Endothelial cell of umbilical vein (primary cell): Measurements from ENCODE around the gene BLOC1S6. TPM values are rescaled to one million over a fixed set of nuclear protein-coding genes. Genes with fewer than 3 reads are reported as not detected.

Experiments used
- BruUV-seq: library from RNA; stranded (reverse); fragments of 400-500 nt; replicated peaks from 2 replicates; lab custom pipeline; 2021; lab: Mats Ljungman, UMichigan
- CTCF ChIA-PET: fragments of 300-600, 350-600 bp; sonication (Branson Sonifier 250); formaldehyde crosslinking; loops from one replicate; lab custom pipeline; 2021; ENCODE audit warnings: antibody characterized with exemption, inconsistent platforms; lab: Charles Lee
- POLR2A ChIA-PET: fragments of 300-600, 350-600 bp; sonication (Branson Sonifier 250); formaldehyde crosslinking; loops from one replicate; lab custom pipeline; 2021; ENCODE audit warnings: antibody characterized with exemption, inconsistent platforms; lab: Charles Lee
- DNase-seq: peaks from one replicate; pipeline ENCODE4 v3.0.0-alpha.2; 2011; ENCODE audit warnings: low read depth, low spot score
- FAIRE-seq: peaks from 2 replicates; lab custom pipeline; 2011; peaks lifted over from hg19 to GRCh38; lab: Jason Lieb, UNC
- H2AFZ ChIP-seq: 2 replicates; pipeline ENCODE4 v1.6.0; 2012; ENCODE audit warnings: low read depth, low read length, control low read depth, inconsistent platforms
- H3K27ac ChIP-seq: 2 replicates; pipeline ENCODE4 v1.5.1; 2011; ENCODE audit warnings: low read depth, mild to moderate bottlenecking, control low read depth, low read length, moderate library complexity; ENCODE audit not compliant: insufficient read depth
- H3K27me3 ChIP-seq, 2 experiments: 2 replicates each; pipeline versions ENCODE4 v1.6.0 to v1.6.1; 2011; ENCODE audit warnings: low read length in 2 of 2, mixed read lengths in 1 of 2; ENCODE audit not compliant: control insufficient read depth in 2 of 2, insufficient read depth in 2 of 2
- H3K36me3 ChIP-seq, 2 experiments: 2 replicates in 1 of 2; 3 replicates in 1 of 2; pipeline ENCODE4 v1.5.1; 2011; ENCODE audit warnings: low read length in 2 of 2, mild to moderate bottlenecking in 1 of 2, moderate library complexity in 1 of 2; ENCODE audit not compliant: control insufficient read depth in 2 of 2, insufficient read depth in 2 of 2; ENCODE audit errors: extremely low read depth in 1 of 2
- H3K4me1 ChIP-seq: 3 replicates; pipeline ENCODE4 v1.5.1; 2011; ENCODE audit warnings: mild to moderate bottlenecking, low read length; ENCODE audit not compliant: control insufficient read depth, insufficient read depth; ENCODE audit errors: extremely low read depth
- H3K4me2 ChIP-seq: 2 replicates; pipeline ENCODE4 v1.6.1; 2011; ENCODE audit warnings: low read length, control low read depth, mixed read lengths; ENCODE audit not compliant: insufficient read depth
- H3K4me3 ChIP-seq, 3 experiments: fragments of 200-600 bp in 1 of 3; sonication (generic), shearing (Covaris generic) in 1 of 3; replicated peaks in 1 of 3; 2 replicates each; pipeline ENCODE4 v1.5.1; 2011 to 2016; ENCODE audit warnings: control low read depth in 3 of 3, low read length in 3 of 3, mild to moderate bottlenecking in 2 of 3, inconsistent platforms in 1 of 3, low read depth in 1 of 3, moderate library complexity in 1 of 3; ENCODE audit not compliant: insufficient read depth in 1 of 3
- H3K79me2 ChIP-seq: 2 replicates; pipeline ENCODE4 v1.6.0; 2012; ENCODE audit warnings: low read length, inconsistent platforms; ENCODE audit not compliant: control insufficient read depth, insufficient read depth
- H3K9ac ChIP-seq: replicated peaks from 2 replicates; pipeline ENCODE3; 2011; ENCODE audit warnings: low read length, control low read depth; ENCODE audit not compliant: insufficient read depth; ENCODE audit errors: extremely low read depth
- H3K9me1 ChIP-seq: replicated peaks from 3 replicates; pipeline ENCODE4 v1.6.0; 2011; ENCODE audit warnings: mild to moderate bottlenecking, low read length; ENCODE audit not compliant: control insufficient read depth, insufficient read depth; ENCODE audit errors: extremely low read depth
- H3K9me3 ChIP-seq: replicated peaks from 2 replicates; pipeline ENCODE4 v1.5.1; 2012; ENCODE audit warnings: low read length, inconsistent platforms; ENCODE audit not compliant: control insufficient read depth, insufficient read depth
- H4K20me1 ChIP-seq: replicated peaks from 2 replicates; pipeline ENCODE3; 2011; ENCODE audit warnings: mild to moderate bottlenecking, low read length; ENCODE audit not compliant: control insufficient read depth, insufficient read depth; ENCODE audit errors: extremely low read depth
- EZH2 ChIP-seq: IDR thresholded peaks from 2 replicates; pipeline ENCODE4 v1.6.1; 2012; ENCODE audit warnings: borderline replicate concordance, low read depth, mild to moderate bottlenecking, moderate library complexity, low read length, inconsistent platforms; ENCODE audit not compliant: severe bottlenecking
- FOS ChIP-seq: IDR thresholded peaks from 2 replicates; pipeline ENCODE4 v1.6.1; 2011; ENCODE audit warnings: mild to moderate bottlenecking, low read length, moderate library complexity, borderline replicate concordance; ENCODE audit not compliant: insufficient read depth
- GATA2 ChIP-seq: IDR thresholded peaks from 2 replicates; pipeline ENCODE4 v1.7.0; 2011; ENCODE audit warnings: low read depth, mild to moderate bottlenecking, moderate library complexity, mixed read lengths, low read length; ENCODE audit not compliant: insufficient read length, insufficient read depth
- MYC ChIP-seq: IDR thresholded peaks from one replicate; pipeline ENCODE4 v1.6.1; 2011; ENCODE audit warnings: mild to moderate bottlenecking, low read depth, low read length
- POLR2A ChIP-seq: IDR thresholded peaks from 2 replicates; pipeline ENCODE4 v1.6.1; 2012; ENCODE audit warnings: low read depth, mild to moderate bottlenecking, control low read depth, low read length
- dilution Hi-C: fragments of 300-500 bp; cut with MboI; formaldehyde crosslinking; loops from one replicate; pipeline ENCODE4 v1.15.0; 2019; ENCODE audit warnings: low sequenced_read_pairs; ENCODE audit not compliant: extremely low pct_ligation_motif_present
- intact Hi-C: fragments of 100-400 bp; cut with micrococcal nuclease; formaldehyde crosslinking; loops from one replicate; pipeline ENCODE4 v1.10.0; 2022
- polyA plus RNA-seq, 4 experiments: library from polyadenylated mRNA; depleted of rRNA in 3 of 4; stranded (reverse) in 3 of 4; unstranded in 1 of 4; fragments of >200 nt; gene quantifications; 2 replicates each; pipeline versions ENCODE4 v1.2.1 to v1.2.3, GENCODE V29; 2011 to 2012; ENCODE audit warnings: missing spikeins in 1 of 4
- total RNA-seq: library from RNA; stranded (reverse); gene quantifications from 2 replicates; pipeline ENCODE4 v1.2.3, GENCODE V29; 2021
- TF ChIP-seq, protein P1 (sequence below), 2 donors: IDR thresholded peaks; 1 replicate in 1 of 2; 2 replicates in 1 of 2; pipeline ENCODE4 v1.5.1; 2011; ENCODE audit warnings: low read length in 2 of 2, mild to moderate bottlenecking in 2 of 2, moderate library complexity in 2 of 2, control low read depth in 1 of 2, inconsistent platforms in 1 of 2, low read depth in 1 of 2; ENCODE audit not compliant: insufficient read depth in 1 of 2; ENCODE audit errors: extremely low read depth in 1 of 2
- TF ChIP-seq, protein P2 (sequence below): IDR thresholded peaks from 2 replicates; pipeline ENCODE4 v1.6.1; 2011; ENCODE audit not compliant: insufficient read depth, insufficient read length

Gene BLOC1S6
- total and polyA plus RNA-seq, 2 donors (not counting 3 experiments of a cell fraction or from before 2014, with no cell fraction given): 8.2 to 39.2 TPM

- dilution Hi-C loops (no loop called here), intact Hi-C loops (no loop called here)
- Histone ChIP-seq H3K4me2 (no peak overlapping the region), H3K36me3 (no peaks in the 10 kb centered on the region), H3K27ac (no peak overlapping the region), H3K4me1 (peaks cover 25% of the 10 kb centered on the region), H3K4me3 (no peak overlapping the region), H3K79me2 (no peaks in the 10 kb centered on the region), H4K20me1 (no peaks in the 10 kb centered on the region), H2AFZ (no peak overlapping the region), H3K9me1 (no peaks in the 10 kb centered on the region), H3K9ac (no peak overlapping the region), H3K9me3 (no peaks in the 10 kb centered on the region), H3K27me3 (no peaks in the 10 kb centered on the region)
- ChIA-PET CTCF (interaction anchor here (1.1 kb wide), 1 partner anchor 31 kb away, joined by 3 read pairs; no protein-coding TSS in a partner anchor), POLR2A (no interaction called here)
- BruUV-seq: no TSS peak
- FAIRE-seq (no peak), DNase-seq (peak; percentile 55)
- TF ChIP-seq EZH2 (no peak), POLR2A (no peak), FOS (no peak), GATA2 (no peak), MYC (no peak)
- TF ChIP-seq, protein P1, sequence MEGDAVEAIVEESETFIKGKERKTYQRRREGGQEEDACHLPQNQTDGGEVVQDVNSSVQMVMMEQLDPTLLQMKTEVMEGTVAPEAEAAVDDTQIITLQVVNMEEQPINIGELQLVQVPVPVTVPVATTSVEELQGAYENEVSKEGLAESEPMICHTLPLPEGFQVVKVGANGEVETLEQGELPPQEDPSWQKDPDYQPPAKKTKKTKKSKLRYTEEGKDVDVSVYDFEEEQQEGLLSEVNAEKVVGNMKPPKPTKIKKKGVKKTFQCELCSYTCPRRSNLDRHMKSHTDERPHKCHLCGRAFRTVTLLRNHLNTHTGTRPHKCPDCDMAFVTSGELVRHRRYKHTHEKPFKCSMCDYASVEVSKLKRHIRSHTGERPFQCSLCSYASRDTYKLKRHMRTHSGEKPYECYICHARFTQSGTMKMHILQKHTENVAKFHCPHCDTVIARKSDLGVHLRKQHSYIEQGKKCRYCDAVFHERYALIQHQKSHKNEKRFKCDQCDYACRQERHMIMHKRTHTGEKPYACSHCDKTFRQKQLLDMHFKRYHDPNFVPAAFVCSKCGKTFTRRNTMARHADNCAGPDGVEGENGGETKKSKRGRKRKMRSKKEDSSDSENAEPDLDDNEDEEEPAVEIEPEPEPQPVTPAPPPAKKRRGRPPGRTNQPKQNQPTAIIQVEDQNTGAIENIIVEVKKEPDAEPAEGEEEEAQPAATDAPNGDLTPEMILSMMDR (IDR thresholded peaks at IDR 0.05; ENCODE audit: extremely low read depth in 1 of 2, insufficient read depth in 1 of 2, low read depth in 1 of 2, low read length in 2 of 2): no peak
- TF ChIP-seq, protein P2, sequence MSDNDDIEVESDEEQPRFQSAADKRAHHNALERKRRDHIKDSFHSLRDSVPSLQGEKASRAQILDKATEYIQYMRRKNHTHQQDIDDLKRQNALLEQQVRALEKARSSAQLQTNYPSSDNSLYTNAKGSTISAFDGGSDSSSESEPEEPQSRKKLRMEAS: no peak
These were observed 58.1 kb downstream of the BLOC1S6 start for GRCh38 chr15:45645026-45645980.
